22Rv1 (cell line): ENCODE data around the gene NPC1.

Source experiments
- CTCF ChIP-seq: fragments of 450-650 bp; IDR thresholded peaks from 2 replicates; pipeline ENCODE4 v1.5.1; 2017; ENCODE audit warnings: mild to moderate bottlenecking
- ZFX ChIP-seq: fragments of 450-650 bp; IDR thresholded peaks from 2 replicates; pipeline ENCODE4 v1.6.1; 2017; ENCODE audit warnings: antibody characterized with exemption, borderline replicate concordance

DNA sequence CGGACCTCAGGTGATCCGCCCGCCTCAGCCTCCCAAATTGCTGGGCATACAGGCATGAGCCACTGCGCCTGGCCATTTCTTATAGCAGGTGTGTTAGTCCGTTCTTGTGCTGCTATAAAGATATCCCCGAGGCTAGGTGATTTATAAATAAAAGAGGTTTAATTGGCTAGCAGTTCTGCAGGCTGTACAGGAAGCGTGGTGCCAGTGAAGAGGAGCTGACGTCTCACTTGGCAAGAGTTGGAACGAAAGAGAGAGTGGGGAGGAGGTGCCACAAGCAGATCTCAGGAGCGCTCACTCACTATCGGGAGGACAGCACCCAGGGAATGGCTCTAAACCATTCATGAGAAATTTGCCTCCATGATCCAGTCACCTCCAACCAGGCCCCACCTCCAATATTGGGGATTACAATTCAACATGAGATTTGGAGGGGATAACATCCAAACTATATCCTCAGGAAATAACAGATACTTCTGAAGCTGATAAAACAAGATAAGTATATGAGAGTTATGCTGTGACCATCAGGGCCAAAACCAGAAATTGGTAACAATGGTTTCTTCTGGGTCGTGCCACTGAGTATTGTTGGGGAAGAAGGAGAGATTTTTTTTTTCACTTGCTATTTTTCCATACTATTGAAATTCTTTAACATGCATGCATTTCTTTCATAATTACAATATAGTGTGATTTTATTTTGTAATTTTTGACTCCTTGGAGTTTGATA lies 90.4 kb downstream of the NPC1 start:
- no peak for TF ChIP-seq CTCF
- no peak for TF ChIP-seq ZFX
